Vagina (tissue), 2 donors: ENCODE results near the gene HCN4. TPM values are rescaled to one million over a fixed set of nuclear protein-coding genes. Genes with fewer than 3 reads are reported as not detected.

Source experiments
- DNase-seq, 2 donors: peaks; one replicate each; pipeline ENCODE4 v3.0.0-alpha.2; 2017; ENCODE audit errors: extremely low spot score in 2 of 2
- H3K27ac ChIP-seq: fragments of 200-600 bp; sonication (generic); one replicate; pipeline ENCODE4 v1.5.1; 2019
- H3K27me3 ChIP-seq: fragments of 200-600 bp; sonication (generic); one replicate; pipeline ENCODE4 v1.5.1; 2019
- H3K36me3 ChIP-seq, 2 donors: fragments of 200-600 bp; sonication (generic); one replicate each; pipeline ENCODE4 v1.5.1; 2017 to 2019
- H3K4me1 ChIP-seq: fragments of 200-600 bp; sonication (generic); one replicate; pipeline ENCODE4 v1.5.1; 2019
- H3K4me3 ChIP-seq, 2 donors: fragments of 200-600 bp; sonication (generic); 1 replicate in 1 of 2; 2 replicates in 1 of 2; pipeline ENCODE4 v1.5.1; 2016 to 2019
- H3K9me3 ChIP-seq: fragments of 200-600 bp; sonication (generic); one replicate; pipeline ENCODE4 v1.5.1; 2019
- POLR2A ChIP-seq, 2 donors: fragments of 450-650 bp; IDR thresholded peaks; one replicate each; pipeline ENCODE4 v1.6.1; 2017; ENCODE audit warnings: antibody characterized with exemption in 2 of 2, mild to moderate bottlenecking in 2 of 2, moderate library complexity in 2 of 2
- POLR2AphosphoS5 ChIP-seq, 2 donors: sonication (generic); formaldehyde crosslinking; IDR thresholded peaks; one replicate each; pipeline ENCODE4 v1.9.0; 2017; ENCODE audit warnings: antibody characterized with exemption in 2 of 2, mild to moderate bottlenecking in 2 of 2, low read depth in 1 of 2; ENCODE audit not compliant: insufficient read depth in 1 of 2
- intact Hi-C: fragments of 100-400 bp; cut with DNase I; formaldehyde crosslinking; loops from one replicate; pipeline ENCODE4 v1.15.1; 2023
- total RNA-seq: library from RNA; depleted of rRNA; stranded (reverse); fragments of >200 nt; gene quantifications from one replicate; pipeline ENCODE4 v1.2.3, GENCODE V29; 2016
- TF ChIP-seq, protein P1 (sequence below), 3 experiments: fragments of 450-650 bp in 2 of 3; fragments of 200-600 bp in 1 of 3; sonication (generic) in 1 of 3; IDR thresholded peaks; one replicate each; pipeline ENCODE4 v1.5.1; 2017 to 2019; ENCODE audit warnings: antibody characterized with exemption in 3 of 3, mild to moderate bottlenecking in 2 of 3, moderate library complexity in 2 of 3

Gene HCN4
- total RNA-seq, 1 donor from 2014 or later: 0.25 TPM

DNA sequence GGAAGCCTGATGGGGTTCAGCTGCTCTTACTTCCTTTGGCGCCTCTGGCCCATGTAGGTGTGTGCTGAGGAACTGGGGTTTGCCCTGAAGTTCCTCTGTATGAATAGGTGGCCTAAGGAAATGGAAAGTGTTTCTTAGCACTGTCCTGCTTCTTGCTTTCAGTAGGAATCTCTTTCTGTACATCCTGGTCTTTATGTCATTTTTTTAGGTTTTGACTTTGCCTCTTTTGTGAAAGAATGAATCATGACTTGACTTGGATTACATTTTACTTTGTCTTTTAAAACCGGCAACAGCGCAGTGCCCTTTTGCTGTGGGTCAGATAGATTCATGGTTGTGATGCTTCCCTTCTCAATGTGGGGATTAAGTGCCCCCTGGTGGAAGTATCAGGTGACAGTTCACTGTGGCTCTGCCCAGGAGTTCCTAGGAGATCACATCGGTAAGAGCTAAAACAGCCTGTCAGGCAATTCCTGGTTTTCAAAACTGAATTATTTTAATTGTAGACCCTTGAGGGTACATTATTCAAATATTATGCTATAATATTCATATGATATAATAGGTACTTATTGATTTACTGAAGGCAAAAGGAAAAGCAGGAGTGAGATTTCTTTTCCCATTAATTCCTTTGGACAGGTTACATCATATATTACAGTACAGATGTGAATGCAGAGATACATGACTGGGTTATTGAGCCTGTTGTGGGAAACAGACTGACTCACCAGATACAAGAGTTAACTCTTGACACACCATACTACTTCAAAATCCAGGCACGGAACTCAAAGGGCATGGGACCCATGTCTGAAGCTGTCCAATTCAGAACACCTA is 95.4 kb downstream of the HCN4 start:
- Histone ChIP-seq H3K27me3 (no peaks in the 10 kb centered on the region), H3K36me3 (no peaks in the 10 kb centered on the region)

DNA sequence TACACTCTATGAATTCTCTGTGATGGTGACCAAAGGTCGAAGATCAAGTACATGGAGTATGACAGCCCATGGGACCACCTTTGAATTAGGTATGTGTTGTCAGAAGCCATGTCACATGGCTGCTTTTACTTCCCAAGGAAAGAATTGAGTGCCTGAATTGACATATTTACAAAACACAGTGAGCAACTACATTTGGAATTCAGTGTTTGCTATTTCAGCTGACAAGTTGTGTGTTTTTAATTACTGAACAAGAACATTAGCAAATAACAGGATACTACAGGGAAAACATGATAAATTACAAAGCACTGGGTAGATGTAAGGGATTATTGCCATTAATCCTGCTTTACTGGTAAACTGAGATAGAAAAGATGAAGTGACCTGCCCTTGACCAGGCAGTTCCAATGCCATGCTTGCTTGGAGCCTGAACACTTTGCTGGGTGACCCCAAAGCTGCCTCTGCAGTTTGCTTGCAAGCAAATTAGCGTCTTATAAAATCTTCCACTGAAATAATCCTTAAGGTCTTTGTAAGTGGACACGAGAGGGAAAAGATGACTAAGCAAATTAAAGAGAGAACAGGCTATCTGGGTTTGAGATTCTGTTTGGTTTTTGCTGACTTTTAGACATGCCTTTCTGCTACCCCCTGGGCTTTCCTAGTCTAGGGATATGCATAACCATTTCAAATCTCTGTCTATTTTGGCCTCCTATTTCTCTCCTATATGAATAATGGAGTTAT is 98.2 kb downstream of the HCN4 start:
- no peak for TF ChIP-seq POLR2A (IDR thresholded peaks at IDR 0.05)
- TF ChIP-seq, protein P1, sequence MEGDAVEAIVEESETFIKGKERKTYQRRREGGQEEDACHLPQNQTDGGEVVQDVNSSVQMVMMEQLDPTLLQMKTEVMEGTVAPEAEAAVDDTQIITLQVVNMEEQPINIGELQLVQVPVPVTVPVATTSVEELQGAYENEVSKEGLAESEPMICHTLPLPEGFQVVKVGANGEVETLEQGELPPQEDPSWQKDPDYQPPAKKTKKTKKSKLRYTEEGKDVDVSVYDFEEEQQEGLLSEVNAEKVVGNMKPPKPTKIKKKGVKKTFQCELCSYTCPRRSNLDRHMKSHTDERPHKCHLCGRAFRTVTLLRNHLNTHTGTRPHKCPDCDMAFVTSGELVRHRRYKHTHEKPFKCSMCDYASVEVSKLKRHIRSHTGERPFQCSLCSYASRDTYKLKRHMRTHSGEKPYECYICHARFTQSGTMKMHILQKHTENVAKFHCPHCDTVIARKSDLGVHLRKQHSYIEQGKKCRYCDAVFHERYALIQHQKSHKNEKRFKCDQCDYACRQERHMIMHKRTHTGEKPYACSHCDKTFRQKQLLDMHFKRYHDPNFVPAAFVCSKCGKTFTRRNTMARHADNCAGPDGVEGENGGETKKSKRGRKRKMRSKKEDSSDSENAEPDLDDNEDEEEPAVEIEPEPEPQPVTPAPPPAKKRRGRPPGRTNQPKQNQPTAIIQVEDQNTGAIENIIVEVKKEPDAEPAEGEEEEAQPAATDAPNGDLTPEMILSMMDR (IDR thresholded peaks at IDR 0.05): no peak
- TF ChIP-seq POLR2AphosphoS5 (IDR thresholded peaks at IDR 0.05; ENCODE audit: insufficient read depth in 1 of 2, low read depth in 1 of 2): no peak
- intact Hi-C loops: no loop called here
- no peaks in the 10 kb centered on the region for H3K9me3 ChIP-seq
- no peaks in the 10 kb centered on the region for H3K27me3 ChIP-seq
- H3K4me3 ChIP-seq: no peak overlapping the region
- H3K36me3 ChIP-seq: no peaks in the 10 kb centered on the region
- H3K4me1 ChIP-seq: peaks cover 6% of the 10 kb centered on the region
- H3K27ac ChIP-seq: peak overlapping the region; percentile 58
- no peak for DNase-seq

More for the DNA sequence above, 95.4 kb downstream of the HCN4 start:
- DNase-seq: no peak
- Histone ChIP-seq H3K9me3 (no peaks in the 10 kb centered on the region), H3K27ac (no peak overlapping the region), H3K4me1 (peaks cover 12% of the 10 kb centered on the region), H3K4me3 (no peak overlapping the region)
- intact Hi-C loops: no loop called here
- TF ChIP-seq POLR2AphosphoS5 (IDR thresholded peaks at IDR 0.05; ENCODE audit: insufficient read depth in 1 of 2, low read depth in 1 of 2) (no peak), POLR2A (IDR thresholded peaks at IDR 0.05) (no peak)
- TF ChIP-seq, protein P1 (IDR thresholded peaks at IDR 0.05): peak; percentile 67 to 71 (median 68)

Other genes with a start within 250 kb of the HCN4 start
- not detected for gene REC114, start 74.2 kb upstream of the HCN4 start, total RNA-seq